GM23338 (cell line): ENCODE results near the gene SUSD1. TPM values are rescaled to one million over a fixed set of nuclear protein-coding genes. Genes with fewer than 3 reads are reported as not detected.

ENCODE experiments used
- ATAC-seq: fragments of 200-7000 bp; cut with Tn5 transposase; 3 replicates; pipeline ENCODE4 v1.9.1; 2020
- DNase-seq: peaks from one replicate; pipeline ENCODE4 v3.0.0-alpha.2; 2015; ENCODE audit warnings: low spot score
- H2AFZ ChIP-seq: fragments of 200-600 bp; sonication (generic); 2 replicates; pipeline ENCODE4 v1.8.0; 2016; ENCODE audit warnings: antibody characterized with exemption, mild to moderate bottlenecking, moderate library complexity
- H3F3A ChIP-seq: fragments of 200-600 bp; sonication (generic); replicated peaks from 2 replicates; pipeline ENCODE4 v1.8.0; 2017; ENCODE audit warnings: antibody characterized with exemption, mixed run types, low read depth
- H3K27ac ChIP-seq: fragments of 200-600 bp; sonication (generic); 2 replicates; pipeline ENCODE4 v1.6.1; 2016; ENCODE audit warnings: low read depth
- H3K27me3 ChIP-seq: fragments of 200-600 bp; sonication (generic); 2 replicates; pipeline ENCODE4 v1.8.0; 2016; ENCODE audit warnings: mild to moderate bottlenecking, mixed run types, moderate library complexity; ENCODE audit not compliant: insufficient read depth
- H3K36me3 ChIP-seq: fragments of 200-600 bp; sonication (generic); 2 replicates; pipeline ENCODE4 v1.8.0; 2016; ENCODE audit warnings: mild to moderate bottlenecking; ENCODE audit not compliant: insufficient read depth
- H3K4me1 ChIP-seq: fragments of 200-600 bp; sonication (generic); 2 replicates; pipeline ENCODE4 v1.8.0; 2016; ENCODE audit warnings: mild to moderate bottlenecking, moderate library complexity; ENCODE audit not compliant: insufficient read depth
- H3K4me2 ChIP-seq: fragments of 200-600 bp; sonication (generic); 2 replicates; pipeline ENCODE4 v1.7.1; 2017; ENCODE audit warnings: mixed run types
- H3K4me3 ChIP-seq: fragments of 200-600 bp; sonication (generic); 2 replicates; pipeline ENCODE4 v1.6.1; 2016; ENCODE audit warnings: mixed run types
- H3K79me2 ChIP-seq: fragments of 200-600 bp; sonication (generic); replicated peaks from 2 replicates; pipeline ENCODE4 v1.8.0; 2017; ENCODE audit warnings: mild to moderate bottlenecking; ENCODE audit not compliant: insufficient read depth
- H3K9me2 ChIP-seq: fragments of 200-600 bp; sonication (generic); 2 replicates; pipeline ENCODE4 v1.8.0; 2017; ENCODE audit not compliant: insufficient read depth
- H4K20me1 ChIP-seq: fragments of 200-600 bp; sonication (generic); replicated peaks from 2 replicates; pipeline ENCODE4 v1.8.0; 2017; ENCODE audit warnings: mild to moderate bottlenecking; ENCODE audit not compliant: insufficient read depth
- H3K27ac Mint-ChIP-seq: 2 replicates; pipeline ENCODE4 v1.8.0; 2020; ENCODE audit warnings: inconsistent platforms, mild to moderate bottlenecking, moderate library complexity, mixed read lengths
- H3K27me3 Mint-ChIP-seq: 3 replicates; pipeline ENCODE4 v1.8.0; 2022; ENCODE audit warnings: low read depth, mild to moderate bottlenecking, moderate library complexity, mixed read lengths, inconsistent platforms; ENCODE audit not compliant: insufficient read depth, poor library complexity
- H3K36me3 Mint-ChIP-seq: 3 replicates; pipeline ENCODE4 v1.8.0; 2021; ENCODE audit warnings: low read depth, mild to moderate bottlenecking, inconsistent platforms, moderate library complexity, mixed read lengths
- H3K4me1 Mint-ChIP-seq: 3 replicates; pipeline ENCODE4 v1.8.0; 2020; ENCODE audit warnings: mild to moderate bottlenecking, inconsistent platforms, mixed read lengths
- H3K4me3 Mint-ChIP-seq: 3 replicates; pipeline ENCODE4 v1.8.0; 2021; ENCODE audit warnings: moderate library complexity, mild to moderate bottlenecking, inconsistent platforms, mixed read lengths
- H3K9me3 Mint-ChIP-seq: 3 replicates; pipeline ENCODE4 v1.8.0; 2020; ENCODE audit warnings: moderate library complexity, mild to moderate bottlenecking, inconsistent platforms, mixed read lengths
- CREB1 ChIP-seq: fragments of 250-450 bp; sonication (Bioruptor Pico); IDR thresholded peaks from 2 replicates; pipeline ENCODE4 v1.5.0; 2020; ENCODE audit warnings: low read depth, mild to moderate bottlenecking, moderate library complexity
- CTCF ChIP-seq, 2 experiments: fragments of 200-600 bp in 1 of 2; sonication (generic) in 1 of 2; conservative IDR thresholded peaks; 2 replicates each; pipeline versions ENCODE4 v1.5.1 to v1.6.1; 2016 to 2017; ENCODE audit warnings: antibody characterized with exemption in 2 of 2, low read depth in 2 of 2, mild to moderate bottlenecking in 2 of 2, moderate library complexity in 1 of 2
- ETS1 ChIP-seq: IDR thresholded peaks from 2 replicates; pipeline ENCODE4 v1.6.1; 2016; ENCODE audit warnings: antibody characterized with exemption
- EZH2 ChIP-seq: fragments of 200-600 bp; sonication (generic); IDR thresholded peaks from one replicate; pipeline ENCODE4 v1.8.0; 2017; ENCODE audit warnings: antibody characterized with exemption, mild to moderate bottlenecking, low read depth; ENCODE audit not compliant: unreplicated experiment
- EZH2phosphoT487 ChIP-seq: fragments of 200-600 bp; sonication (generic); IDR thresholded peaks from one replicate; pipeline ENCODE4 v1.8.1; 2018; ENCODE audit warnings: antibody characterized with exemption; ENCODE audit not compliant: unreplicated experiment
- JUNB ChIP-seq: IDR thresholded peaks from one replicate; pipeline ENCODE4 v1.6.1; 2016; ENCODE audit warnings: antibody characterized with exemption; ENCODE audit not compliant: unreplicated experiment
- NANOG ChIP-seq: IDR thresholded peaks from 2 replicates; pipeline ENCODE4 v1.6.1; 2016; ENCODE audit warnings: antibody characterized with exemption, borderline replicate concordance
- POLR2AphosphoS5 ChIP-seq: IDR thresholded peaks from 2 replicates; pipeline ENCODE4 v1.6.1; 2016; ENCODE audit warnings: antibody characterized with exemption, low read depth
- REST ChIP-seq: IDR thresholded peaks from one replicate; pipeline ENCODE4 v1.6.1; 2018; ENCODE audit warnings: antibody characterized with exemption; ENCODE audit not compliant: unreplicated experiment
- STAT1 ChIP-seq: IDR thresholded peaks from one replicate; pipeline ENCODE4 v1.6.1; 2016; ENCODE audit warnings: antibody characterized with exemption; ENCODE audit not compliant: unreplicated experiment
- ZNF114 ChIP-seq: fragments of 250-450 bp; sonication (Bioruptor Pico); IDR thresholded peaks from 2 replicates; pipeline ENCODE4 v1.5.0; 2020; ENCODE audit warnings: mild to moderate bottlenecking, moderate library complexity
- ZNF331 ChIP-seq: fragments of 250-450 bp; sonication (Bioruptor Pico); IDR thresholded peaks from 2 replicates; pipeline ENCODE4 v1.5.0; 2020; ENCODE audit warnings: low read depth, mild to moderate bottlenecking, moderate library complexity
- ZNF462 ChIP-seq: fragments of 250-450 bp; sonication (Bioruptor Pico); IDR thresholded peaks from 2 replicates; pipeline ENCODE4 v1.5.0; 2020; ENCODE audit warnings: mild to moderate bottlenecking, moderate library complexity
- polyA plus RNA-seq: library from polyadenylated mRNA; unstranded; fragments of >200 nt; fragmentation: Nextera tagmentation; extraction: Ambion mirVana; gene quantifications from 2 replicates; pipeline ENCODE4 v1.2.1, GENCODE V29; 2016
- total RNA-seq: library from RNA; depleted of rRNA; stranded (reverse); fragments of >200 nt; shearing (Covaris generic); gene quantifications from 2 replicates; pipeline ENCODE4 v1.2.3, GENCODE V29; 2014

Gene SUSD1
- total and polyA plus RNA-seq, 2 experiments from 2014 or later, result 1.2 to 6.4 TPM

- ATAC-seq, result no peak
- Histone ChIP-seq H4K20me1 (no peaks in the 10 kb centered on the region), H3K27ac (no peak overlapping the region), H3F3A (no peaks in the 10 kb centered on the region), H3K4me2 (no peak overlapping the region), H3K4me1 (peaks cover 9% of the 10 kb centered on the region), H3K36me3 (no peaks in the 10 kb centered on the region), H3K79me2 (no peaks in the 10 kb centered on the region), H3K27me3 (no peaks in the 10 kb centered on the region), H2AFZ (no peak overlapping the region), H3K4me3 (no peak overlapping the region), H3K9me2 (no peaks in the 10 kb centered on the region)
- Mint-ChIP-seq H3K36me3 (no peaks in the 10 kb centered on the region), H3K27me3 (peaks cover 5% of the 10 kb centered on the region), H3K9me3 (no peaks in the 10 kb centered on the region), H3K4me3 (no peak overlapping the region), H3K4me1 (peaks cover 22% of the 10 kb centered on the region), H3K27ac (no peak overlapping the region)
- no peak for DNase-seq
- TF ChIP-seq CTCF (conservative IDR thresholded peaks at IDR 0.05; ENCODE audit: low read depth in 2 of 2) (no peak), ZNF462 (no peak), EZH2 (no peak), EZH2phosphoT487 (no peak), REST (no peak), ETS1 (no peak), NANOG (no peak), JUNB (no peak), ZNF114 (CRISPR knock-in tag) (no peak), POLR2AphosphoS5 (no peak), STAT1 (no peak), ZNF331 (CRISPR knock-in tag) (no peak), CREB1 (CRISPR knock-in tag) (no peak)
Measured at GRCh38 chr9:112115970-112116753, 58.9 kb downstream of the SUSD1 start.
